ENCODE measurements around the gene SCNN1A. TPM values are rescaled to one million over a fixed set of nuclear protein-coding genes. Genes with fewer than 3 reads are reported as not detected.
A peak's percentile ranks its signal among the peaks of the same experiment; 100 is the strongest.

Gene SCNN1A
- total RNA-seq, 1 experiment from 2014 or later = 118 TPM

DNA sequence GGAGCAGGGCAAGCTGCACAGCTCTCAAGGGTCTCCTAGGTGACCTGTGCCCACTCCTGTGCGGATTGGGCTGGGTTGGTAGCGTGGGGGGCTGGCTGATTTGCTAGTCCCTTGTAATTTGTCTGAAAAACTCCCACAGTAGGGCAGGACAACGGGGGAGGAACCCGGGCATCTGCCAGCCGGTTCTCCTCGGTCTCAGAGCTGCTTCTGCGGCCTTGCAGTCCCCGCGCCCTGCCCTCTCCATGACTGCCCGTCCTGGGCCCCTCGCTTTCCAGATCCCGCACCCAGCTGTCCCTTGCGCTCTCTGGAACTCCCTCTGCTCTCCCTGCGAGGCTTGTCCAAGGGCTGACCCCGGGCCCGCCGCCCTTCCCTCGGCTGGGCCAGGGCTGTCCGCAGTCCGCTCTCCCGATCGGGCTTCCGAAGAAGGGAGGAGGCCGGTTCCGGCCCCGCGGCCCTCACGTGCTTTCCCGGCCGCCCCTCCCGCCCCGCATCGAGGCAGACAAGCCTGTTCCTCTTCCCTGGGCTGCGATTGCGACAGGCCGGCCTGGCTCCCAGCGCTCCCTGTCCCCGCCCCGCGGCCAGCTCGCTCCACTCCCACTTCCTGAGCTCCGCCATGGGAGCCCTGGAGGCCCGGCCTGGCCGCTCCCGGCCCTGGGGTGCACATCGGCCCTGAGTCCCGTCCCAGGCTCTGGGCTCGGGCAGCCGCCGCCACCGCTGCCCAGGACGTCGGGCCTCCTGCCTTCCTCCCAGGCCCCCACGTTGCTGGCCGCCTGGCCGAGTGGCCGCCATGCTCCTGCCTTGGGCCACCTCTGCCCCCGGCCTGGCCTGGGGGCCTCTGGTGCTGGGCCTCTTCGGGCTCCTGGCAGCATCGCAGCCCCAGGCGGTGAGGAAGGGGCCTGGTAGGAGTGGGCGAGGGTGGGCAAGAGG lies 8.5 kb upstream of the SCNN1A start, which contains the start of gene LTBR (continued):
- no peak for TF ChIP-seq EZH2phosphoT487 (IDR thresholded peaks at IDR 0.05; ENCODE audit: borderline replicate concordance)
- TF ChIP-seq, protein P1, sequence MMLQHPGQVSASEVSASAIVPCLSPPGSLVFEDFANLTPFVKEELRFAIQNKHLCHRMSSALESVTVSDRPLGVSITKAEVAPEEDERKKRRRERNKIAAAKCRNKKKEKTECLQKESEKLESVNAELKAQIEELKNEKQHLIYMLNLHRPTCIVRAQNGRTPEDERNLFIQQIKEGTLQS (IDR thresholded peaks at IDR 0.05) = no peak

DNA sequence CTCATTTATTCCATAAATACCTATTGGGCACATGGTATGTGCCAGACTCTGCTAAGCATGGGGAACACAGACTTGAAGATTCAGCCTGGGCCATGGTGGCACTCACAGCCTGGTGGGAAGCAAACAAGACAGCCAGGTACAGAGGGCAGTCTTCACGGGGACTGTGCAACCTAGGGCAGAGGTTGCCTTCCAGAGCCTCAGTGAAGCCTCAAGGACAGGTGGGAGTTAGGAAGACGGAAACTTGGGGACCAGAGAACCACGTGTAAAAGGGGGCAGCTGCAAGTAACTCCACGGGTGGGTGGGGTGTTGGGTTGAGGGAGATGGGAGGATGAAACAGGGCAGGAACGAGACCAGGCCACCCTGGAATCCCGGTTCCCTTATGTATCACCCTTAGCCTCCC lies 7.6 kb upstream of the SCNN1A start:
- Histone ChIP-seq H3K9me3 (ENCODE audit: control insufficient read depth in 1 of 2, insufficient read depth in 1 of 2, low read depth in 1 of 2, low read length in 2 of 2) (no peaks in the 10 kb centered on the region), H3K9me2 (ENCODE audit: insufficient read depth) (no peaks in the 10 kb centered on the region), H4K20me1 (ENCODE audit: insufficient read depth) (no peaks in the 10 kb centered on the region), H3K27me3 (ENCODE audit: insufficient read depth, low read length) (no peaks in the 10 kb centered on the region), H3K9ac (ENCODE audit: low read length) (peak overlapping the region; percentile 93), H3K4me3 (replicated peaks in 1 of 2; ENCODE audit: low read depth in 1 of 2, low read length in 2 of 2) (peak overlapping the region; percentile 77 to 87), H3K4me2 (ENCODE audit: low read length) (peak overlapping the region; percentile 86), H3K36me3 (ENCODE audit: control insufficient read depth in 1 of 2, insufficient read depth in 2 of 2, low read length in 2 of 2) (peaks cover 12 to 21% of the 10 kb centered on the region in 2 experiments; a peak in 3 of 4 replicates), H3K79me2 (ENCODE audit: insufficient read depth, low read length) (peaks cover 50% of the 10 kb centered on the region), H3K27ac (ENCODE audit: low read depth, low read length) (peak overlapping the region; percentile 99), H2AFZ (ENCODE audit: low read depth, low read length, poor library complexity, severe bottlenecking) (no peak overlapping the region), H3K4me1 (ENCODE audit: control insufficient read depth in 1 of 2, insufficient read depth in 2 of 2, low read length in 2 of 2) (peaks cover 27 to 49% of the 10 kb centered on the region in 2 experiments)
- POLR2A ChIA-PET = interaction anchor here (1.1 to 3.2 kb wide), 2 partner anchors 11 to 46 kb away, joined by 3 to 13 read pairs; no protein-coding TSS in a partner anchor
- no TSS peak for BruUV-seq (replicated peaks)
- CTCF ChIA-PET = no interaction called here
- intact Hi-C loops (cut with micrococcal nuclease) = no loop called here
- RAD21 ChIA-PET (ENCODE audit: low non-redundant PET in 1 of 2, low total read pairs in 2 of 2, uncharacterized antibody in 2 of 2, unreplicated experiment in 2 of 2) = no interaction called here
- DNase-seq (ENCODE audit: low read depth, low spot score) = no peak
- ATAC-seq = no peak
- TF ChIP-seq TCF7L2 (IDR thresholded peaks at IDR 0.05; ENCODE audit: borderline replicate concordance, extremely low read depth, insufficient read depth, insufficient read length) = no peak
- no peak for TF ChIP-seq ZFX (IDR thresholded peaks at IDR 0.05)
- no peak for TF ChIP-seq RAD21 (IDR thresholded peaks at IDR 0.05; ENCODE audit: low read depth)
- no peak for TF ChIP-seq YY1 (IDR thresholded peaks at IDR 0.05; ENCODE audit: extremely low read depth, insufficient replicate concordance, low read depth, low read length)
- TF ChIP-seq, protein P2, sequence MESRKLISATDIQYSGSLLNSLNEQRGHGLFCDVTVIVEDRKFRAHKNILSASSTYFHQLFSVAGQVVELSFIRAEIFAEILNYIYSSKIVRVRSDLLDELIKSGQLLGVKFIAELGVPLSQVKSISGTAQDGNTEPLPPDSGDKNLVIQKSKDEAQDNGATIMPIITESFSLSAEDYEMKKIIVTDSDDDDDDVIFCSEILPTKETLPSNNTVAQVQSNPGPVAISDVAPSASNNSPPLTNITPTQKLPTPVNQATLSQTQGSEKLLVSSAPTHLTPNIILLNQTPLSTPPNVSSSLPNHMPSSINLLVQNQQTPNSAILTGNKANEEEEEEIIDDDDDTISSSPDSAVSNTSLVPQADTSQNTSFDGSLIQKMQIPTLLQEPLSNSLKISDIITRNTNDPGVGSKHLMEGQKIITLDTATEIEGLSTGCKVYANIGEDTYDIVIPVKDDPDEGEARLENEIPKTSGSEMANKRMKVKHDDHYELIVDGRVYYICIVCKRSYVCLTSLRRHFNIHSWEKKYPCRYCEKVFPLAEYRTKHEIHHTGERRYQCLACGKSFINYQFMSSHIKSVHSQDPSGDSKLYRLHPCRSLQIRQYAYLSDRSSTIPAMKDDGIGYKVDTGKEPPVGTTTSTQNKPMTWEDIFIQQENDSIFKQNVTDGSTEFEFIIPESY (IDR thresholded peaks at IDR 0.05; ENCODE audit: extremely low read depth, insufficient replicate concordance, low read length) = no peak
- no peak for TF ChIP-seq CEBPB (IDR thresholded peaks at IDR 0.05; ENCODE audit: low read depth)
- TF ChIP-seq, protein P3, sequence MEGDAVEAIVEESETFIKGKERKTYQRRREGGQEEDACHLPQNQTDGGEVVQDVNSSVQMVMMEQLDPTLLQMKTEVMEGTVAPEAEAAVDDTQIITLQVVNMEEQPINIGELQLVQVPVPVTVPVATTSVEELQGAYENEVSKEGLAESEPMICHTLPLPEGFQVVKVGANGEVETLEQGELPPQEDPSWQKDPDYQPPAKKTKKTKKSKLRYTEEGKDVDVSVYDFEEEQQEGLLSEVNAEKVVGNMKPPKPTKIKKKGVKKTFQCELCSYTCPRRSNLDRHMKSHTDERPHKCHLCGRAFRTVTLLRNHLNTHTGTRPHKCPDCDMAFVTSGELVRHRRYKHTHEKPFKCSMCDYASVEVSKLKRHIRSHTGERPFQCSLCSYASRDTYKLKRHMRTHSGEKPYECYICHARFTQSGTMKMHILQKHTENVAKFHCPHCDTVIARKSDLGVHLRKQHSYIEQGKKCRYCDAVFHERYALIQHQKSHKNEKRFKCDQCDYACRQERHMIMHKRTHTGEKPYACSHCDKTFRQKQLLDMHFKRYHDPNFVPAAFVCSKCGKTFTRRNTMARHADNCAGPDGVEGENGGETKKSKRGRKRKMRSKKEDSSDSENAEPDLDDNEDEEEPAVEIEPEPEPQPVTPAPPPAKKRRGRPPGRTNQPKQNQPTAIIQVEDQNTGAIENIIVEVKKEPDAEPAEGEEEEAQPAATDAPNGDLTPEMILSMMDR (IDR thresholded peaks at IDR 0.05 in 2 of 3, conservative IDR thresholded peaks at IDR 0.05 in 1 of 3; ENCODE audit: borderline replicate concordance in 1 of 3, insufficient read depth in 1 of 3, low read depth in 2 of 3, low read length in 2 of 3) = no peak
- no peak for TF ChIP-seq JUND (IDR thresholded peaks at IDR 0.05)
- TF ChIP-seq CBX3 (IDR thresholded peaks at IDR 0.05; ENCODE audit: low read depth) = no peak
- TF ChIP-seq SIN3A (IDR thresholded peaks at IDR 0.05; ENCODE audit: low read depth) = no peak
- TF ChIP-seq FOSL1 (IDR thresholded peaks at IDR 0.05; ENCODE audit: low read depth) = no peak
- TF ChIP-seq, protein P4, sequence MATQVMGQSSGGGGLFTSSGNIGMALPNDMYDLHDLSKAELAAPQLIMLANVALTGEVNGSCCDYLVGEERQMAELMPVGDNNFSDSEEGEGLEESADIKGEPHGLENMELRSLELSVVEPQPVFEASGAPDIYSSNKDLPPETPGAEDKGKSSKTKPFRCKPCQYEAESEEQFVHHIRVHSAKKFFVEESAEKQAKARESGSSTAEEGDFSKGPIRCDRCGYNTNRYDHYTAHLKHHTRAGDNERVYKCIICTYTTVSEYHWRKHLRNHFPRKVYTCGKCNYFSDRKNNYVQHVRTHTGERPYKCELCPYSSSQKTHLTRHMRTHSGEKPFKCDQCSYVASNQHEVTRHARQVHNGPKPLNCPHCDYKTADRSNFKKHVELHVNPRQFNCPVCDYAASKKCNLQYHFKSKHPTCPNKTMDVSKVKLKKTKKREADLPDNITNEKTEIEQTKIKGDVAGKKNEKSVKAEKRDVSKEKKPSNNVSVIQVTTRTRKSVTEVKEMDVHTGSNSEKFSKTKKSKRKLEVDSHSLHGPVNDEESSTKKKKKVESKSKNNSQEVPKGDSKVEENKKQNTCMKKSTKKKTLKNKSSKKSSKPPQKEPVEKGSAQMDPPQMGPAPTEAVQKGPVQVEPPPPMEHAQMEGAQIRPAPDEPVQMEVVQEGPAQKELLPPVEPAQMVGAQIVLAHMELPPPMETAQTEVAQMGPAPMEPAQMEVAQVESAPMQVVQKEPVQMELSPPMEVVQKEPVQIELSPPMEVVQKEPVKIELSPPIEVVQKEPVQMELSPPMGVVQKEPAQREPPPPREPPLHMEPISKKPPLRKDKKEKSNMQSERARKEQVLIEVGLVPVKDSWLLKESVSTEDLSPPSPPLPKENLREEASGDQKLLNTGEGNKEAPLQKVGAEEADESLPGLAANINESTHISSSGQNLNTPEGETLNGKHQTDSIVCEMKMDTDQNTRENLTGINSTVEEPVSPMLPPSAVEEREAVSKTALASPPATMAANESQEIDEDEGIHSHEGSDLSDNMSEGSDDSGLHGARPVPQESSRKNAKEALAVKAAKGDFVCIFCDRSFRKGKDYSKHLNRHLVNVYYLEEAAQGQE (IDR thresholded peaks at IDR 0.05; ENCODE audit: low read depth) = no peak
- TF ChIP-seq POLR2A (IDR thresholded peaks at IDR 0.05; ENCODE audit: borderline replicate concordance, extremely low read depth, insufficient read depth, insufficient read length) = no peak
- TF ChIP-seq EZH2 (IDR thresholded peaks at IDR 0.05) = no peak
